Dedifferentiated amniotic fluid mesenchymal stem cell (primary cell): Measurements from ENCODE around the gene RAD50.
"Not testable (repeated sequence)": the region's sequence is repeated elsewhere in the genome, so short reads cannot be mapped to it uniquely, and the experiment has no call there.

Source experiments
- DNase-seq: peaks from one replicate; pipeline ENCODE4 v3.0.0-alpha.2; 2016; ENCODE audit errors: extremely low spot score

Gene RAD50

GRCh38 chr5:132675936-132676689, 119.3 kb downstream of the RAD50 start:
- no peak for DNase-seq

DNA sequence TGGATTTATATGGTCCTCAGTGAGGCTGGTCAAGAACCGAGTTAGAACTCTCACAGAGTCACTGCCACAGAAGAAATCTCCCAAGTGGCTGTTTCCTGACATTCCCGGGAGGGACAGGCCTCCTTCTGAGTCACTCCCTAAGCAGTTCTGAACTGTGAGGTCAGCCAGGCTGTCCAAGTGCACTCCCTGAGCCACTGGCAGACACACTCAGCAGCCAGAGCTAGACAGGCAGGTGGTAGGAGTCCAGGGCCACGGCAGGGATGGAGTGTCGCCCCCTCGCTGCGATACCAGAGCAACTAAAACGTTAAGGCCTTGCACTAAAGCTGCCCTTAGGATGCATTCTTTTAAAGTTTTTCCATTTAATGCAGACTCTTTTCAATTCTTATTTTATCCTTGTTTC, 120.4 kb downstream of the RAD50 start:
- peak; percentile 85 for DNase-seq

DNA sequence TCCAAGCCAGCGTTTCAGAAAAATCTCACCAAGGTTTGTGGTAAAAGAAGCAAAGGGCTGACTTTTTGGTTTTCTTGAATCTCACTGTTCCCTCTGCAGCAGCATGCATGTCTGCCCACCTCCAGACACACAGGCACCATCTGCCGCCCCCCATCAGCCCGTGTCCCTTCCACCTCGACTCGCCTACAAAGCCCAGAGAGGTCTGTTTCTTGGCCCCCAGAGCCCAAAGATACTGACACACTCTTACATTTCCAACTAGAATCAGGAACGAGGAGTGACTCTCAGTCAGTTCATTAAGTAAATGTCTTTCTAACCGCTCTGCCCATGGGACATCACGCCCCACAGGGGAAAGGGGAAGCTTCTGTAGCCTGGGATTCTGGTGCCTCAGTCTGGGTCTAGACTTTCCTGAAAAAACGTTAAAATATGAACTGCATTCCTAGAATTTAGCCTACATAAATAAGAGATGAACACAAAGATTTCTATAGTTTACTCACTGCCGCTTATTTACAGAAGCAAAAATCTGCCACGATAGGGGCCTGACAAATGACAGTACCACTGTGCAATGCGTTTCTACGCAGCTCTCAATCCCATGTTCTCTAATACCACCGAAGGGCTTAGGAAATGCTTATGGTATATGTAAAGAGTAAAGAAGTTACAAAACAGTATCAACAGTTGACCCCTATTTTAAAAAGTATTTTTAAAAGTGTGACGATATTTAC, 121.1 kb downstream of the RAD50 start:
- no peak for DNase-seq

DNA sequence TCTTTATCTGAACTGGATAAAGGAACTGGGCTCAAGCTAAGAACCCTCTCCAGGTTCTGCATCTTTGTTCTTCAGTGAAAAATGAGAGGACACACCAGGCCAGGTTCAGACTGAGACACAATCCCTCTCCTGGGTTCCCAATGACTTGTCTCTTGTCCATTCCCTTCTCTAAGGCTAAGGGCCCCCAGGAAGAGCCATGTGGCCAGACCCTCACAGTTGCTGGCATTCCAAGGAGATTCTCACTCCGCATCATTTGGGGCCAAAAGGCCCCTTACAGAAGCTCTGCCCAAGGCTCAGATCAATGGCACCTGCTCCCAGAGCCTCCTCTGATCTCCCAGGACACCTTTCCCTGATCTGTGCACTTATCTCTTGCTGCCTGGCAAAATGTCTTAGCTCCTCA, 122.0 kb downstream of the RAD50 start:
- no peak for DNase-seq

DNA sequence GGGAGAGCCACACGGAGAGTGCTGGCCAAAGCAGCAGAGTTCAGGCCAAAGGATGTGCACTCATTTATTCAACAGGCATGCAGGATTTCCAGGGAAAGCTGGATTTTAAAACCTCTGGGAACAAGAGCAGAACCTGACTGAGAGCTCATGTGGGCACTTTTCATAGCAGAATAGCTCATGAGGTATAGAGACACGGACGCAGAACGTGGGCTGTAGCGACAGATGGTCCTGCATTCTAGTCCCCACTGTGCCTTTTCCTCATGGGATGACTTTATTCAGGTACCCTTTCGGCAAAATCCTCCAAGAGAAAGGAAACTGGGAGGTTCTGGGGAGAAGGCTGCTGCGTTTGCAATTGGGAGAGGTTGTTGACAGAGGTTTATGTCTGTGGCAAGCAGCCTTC, 122.4 kb downstream of the RAD50 start:
- no peak for DNase-seq

DNA sequence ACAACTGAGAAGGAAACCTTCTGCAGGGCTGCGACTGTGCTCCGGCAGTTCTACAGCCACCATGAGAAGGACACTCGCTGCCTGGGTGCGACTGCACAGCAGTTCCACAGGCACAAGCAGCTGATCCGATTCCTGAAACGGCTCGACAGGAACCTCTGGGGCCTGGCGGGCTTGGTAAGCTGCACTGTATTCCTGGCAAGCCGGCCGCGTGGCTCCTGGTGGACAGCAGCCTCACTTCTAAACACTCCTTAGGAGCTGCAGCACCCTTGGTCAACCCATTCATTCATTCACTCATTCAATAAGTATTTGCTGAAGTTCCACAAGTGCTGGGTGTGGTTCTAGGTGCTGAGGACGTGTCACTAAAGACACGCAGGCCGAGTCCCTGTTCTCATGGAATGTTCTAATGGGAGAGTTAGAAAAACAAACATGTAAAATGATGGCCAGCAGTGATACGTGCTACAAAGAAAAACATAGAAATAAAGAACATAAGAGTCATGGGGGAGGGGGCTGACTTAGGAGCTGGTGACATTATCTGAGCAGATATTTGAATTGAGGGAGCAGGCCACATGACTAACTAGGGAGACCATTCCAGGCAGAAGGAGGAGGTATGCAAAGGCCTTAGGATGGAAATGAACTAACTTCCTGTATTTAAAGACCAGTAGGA, 123.1 kb downstream of the RAD50 start:
- no peak for DNase-seq

DNA sequence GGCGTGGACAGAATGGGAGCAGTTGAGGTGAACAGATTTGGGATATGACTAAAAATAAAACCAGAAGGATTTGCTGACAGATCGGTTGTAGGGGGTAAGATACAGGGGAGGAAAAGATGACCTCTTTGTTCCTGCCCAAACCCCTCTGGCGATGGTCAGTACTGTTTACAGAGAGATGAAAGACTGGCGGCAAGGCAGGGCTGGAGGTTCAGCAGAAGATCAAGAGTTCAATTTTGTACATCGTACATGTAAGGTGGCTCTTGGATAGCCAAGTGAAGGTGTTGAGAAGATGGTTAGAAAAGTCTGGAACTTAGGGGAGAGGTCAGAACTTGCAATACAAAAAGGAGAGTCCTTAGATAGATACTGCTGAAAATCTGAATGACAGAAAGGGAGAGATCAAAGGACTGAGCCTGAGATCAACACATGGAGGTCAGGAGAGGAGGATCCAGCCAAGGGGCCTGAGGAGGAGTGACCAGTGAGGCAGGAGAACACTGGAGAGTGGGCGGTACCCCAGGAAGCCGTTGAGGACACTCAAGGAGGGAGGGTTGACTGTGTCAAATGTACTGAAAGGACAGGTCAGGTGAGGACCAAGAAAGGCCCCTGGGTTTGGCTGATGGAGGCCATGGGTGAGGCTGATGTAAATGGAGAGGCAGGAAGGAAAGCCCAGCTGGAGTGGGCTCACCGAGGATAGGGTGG, 124.2 kb downstream of the RAD50 start:
- no peak for DNase-seq

GRCh38 chr5:132681476-132681831, 124.7 kb downstream of the RAD50 start:
- no peak for DNase-seq

DNA sequence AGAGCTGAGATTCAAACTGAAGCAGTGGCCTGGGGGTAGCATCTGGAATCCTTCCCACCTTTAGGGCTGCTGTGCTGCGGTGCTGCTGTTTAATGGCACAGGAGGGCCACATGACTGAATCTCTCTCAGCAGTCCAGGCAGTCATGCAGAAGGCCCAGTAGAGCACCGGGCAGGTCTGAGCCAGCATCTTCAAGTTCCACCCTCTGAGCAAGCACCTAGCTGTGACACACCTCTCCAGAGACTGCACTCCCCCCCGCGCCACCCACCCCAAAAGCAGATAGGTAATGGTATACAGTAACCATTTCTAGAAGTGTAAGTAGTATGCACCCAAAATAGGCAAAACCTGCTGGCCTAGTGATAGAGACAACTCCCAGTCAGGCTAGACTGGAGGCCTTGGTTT, 125.2 kb downstream of the RAD50 start:
- no peak for DNase-seq

DNA sequence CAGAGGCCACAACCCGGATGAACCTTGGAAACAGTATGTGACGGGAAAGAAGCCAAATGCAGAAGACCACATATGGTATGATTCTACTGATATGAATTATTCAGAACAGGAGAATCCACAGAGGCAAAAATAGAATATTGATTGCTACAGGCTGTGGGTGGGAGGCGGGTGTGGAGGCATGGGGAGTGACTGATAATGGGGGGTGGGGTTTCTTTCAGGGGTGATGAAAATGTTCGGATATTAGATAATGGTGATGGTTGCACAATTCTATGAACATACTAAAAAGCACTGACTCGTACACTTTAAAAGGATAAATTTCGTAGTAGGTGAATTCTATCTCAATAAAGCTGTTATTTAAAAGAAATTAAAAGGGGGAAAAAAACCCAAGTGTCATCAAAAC, 127.7 kb downstream of the RAD50 start:
- DNase-seq, result no peak

GRCh38 chr5:132684922-132685720, 128.3 kb downstream of the RAD50 start:
- no peak for DNase-seq

DNA sequence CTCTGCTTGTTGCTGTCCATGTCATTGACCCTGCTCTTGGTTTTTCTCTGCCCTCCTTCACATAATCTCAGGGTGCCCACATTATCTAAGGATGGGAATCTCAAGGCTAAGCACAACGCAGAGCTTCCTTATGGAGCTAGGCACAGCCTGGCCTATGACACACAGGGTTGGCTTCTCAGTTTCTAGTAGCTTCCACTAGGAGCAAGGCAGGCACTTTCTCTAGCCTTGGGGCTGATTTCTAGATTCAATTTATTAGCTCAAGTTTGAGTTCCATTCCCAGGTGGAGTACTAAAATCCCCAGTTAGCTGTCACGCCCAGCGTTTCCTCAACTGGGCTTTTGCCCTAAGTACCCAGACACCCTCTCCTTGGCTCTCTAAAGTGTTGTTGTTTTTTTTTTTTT, 129.4 kb downstream of the RAD50 start:
- no peak for DNase-seq

- no peak for DNase-seq
These were observed 131.2 kb downstream of the RAD50 start for GRCh38 chr5:132687995-132688394.

GRCh38 chr5:132688536-132689339, 132.0 kb downstream of the RAD50 start:
- DNase-seq, result no peak

- DNase-seq, result no peak
These were observed 132.7 kb downstream of the RAD50 start for GRCh38 chr5:132689513-132689912.

- no peak for DNase-seq
These were observed 133.4 kb downstream of the RAD50 start for GRCh38 chr5:132690156-132690555.

- not testable (repeated sequence) for DNase-seq
These were observed 135.2 kb downstream of the RAD50 start for GRCh38 chr5:132691755-132692631.

DNA sequence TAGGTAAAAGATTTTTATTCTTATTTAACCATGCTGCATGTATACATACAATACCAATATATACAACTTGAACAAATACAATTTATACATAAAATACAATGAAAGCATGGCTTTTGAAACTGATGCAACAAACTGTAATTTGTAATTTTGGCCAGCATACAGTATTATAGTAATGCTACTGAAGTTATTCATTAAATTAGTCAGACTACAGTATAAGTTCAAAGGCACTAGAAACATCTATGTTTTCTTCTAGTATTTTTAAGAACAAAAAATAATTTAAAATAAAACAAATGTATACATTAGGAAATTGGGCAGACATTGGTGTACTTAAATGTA, 135.8 kb downstream of the RAD50 start:
- peak; percentile 62 for DNase-seq
